ENCODE data around the gene PAX2. TPM values are rescaled to one million over a fixed set of nuclear protein-coding genes. Genes with fewer than 3 reads are reported as not detected.

Gene PAX2
- total RNA-seq, 4 donors from 2014 or later: not detected

GRCh38 chr10:100826031-100826651 lies 80.8 kb downstream of the PAX2 start:
- peaks cover 0 to 43% (median 33%) of the 10 kb centered on the region in 4 donors for H3K4me1 ChIP-seq
- H3K27ac ChIP-seq: no peak overlapping the region
- 0 to 7% methylated on average over 10 to 27 of the region's 27 CpGs for WGBS, 2 donors
- H3K4me3 ChIP-seq: peak overlapping the region in 1 of 4 donors; percentile 35
- H3K27me3 ChIP-seq: peaks cover 0 to 98% of the 10 kb centered on the region in 2 donors
- no peak for TF ChIP-seq CTCF (IDR thresholded peaks at IDR 0.05)
- no peak for TF ChIP-seq POLR2A (IDR thresholded peaks at IDR 0.05)
- no peak for TF ChIP-seq EP300 (IDR thresholded peaks at IDR 0.05)
- H3K9me3 ChIP-seq: no peaks in the 10 kb centered on the region
- H3K36me3 ChIP-seq: no peaks in the 10 kb centered on the region
- no peak for DNase-seq (ENCODE audit: low spot score in 2 of 2)

DNA sequence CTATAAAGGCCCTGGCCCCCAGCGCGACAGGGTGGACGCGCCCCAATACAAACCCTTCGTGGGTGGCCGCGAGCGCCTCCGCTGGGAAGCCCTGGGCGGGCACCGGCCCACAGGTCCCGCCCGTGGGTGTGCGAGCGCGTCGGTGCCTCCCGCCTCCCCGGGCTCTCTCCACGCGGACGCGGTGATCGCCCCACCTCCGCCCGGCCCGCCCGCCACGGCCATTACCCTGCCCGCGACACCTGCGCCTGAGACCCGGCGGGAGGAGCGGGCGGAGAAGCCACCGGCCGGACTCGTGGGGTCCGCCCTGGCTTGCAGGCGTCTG lies 81.2 kb downstream of the PAX2 start:
- Histone ChIP-seq H3K4me1 (peaks cover 0 to 43% (median 33%) of the 10 kb centered on the region in 4 donors), H3K27me3 (peaks cover 0 to 98% of the 10 kb centered on the region in 2 donors), H3K4me3 (peak overlapping the region in 2 of 4 donors; percentile 35 to 51), H3K27ac (no peak overlapping the region), H3K36me3 (no peaks in the 10 kb centered on the region), H3K9me3 (no peaks in the 10 kb centered on the region)
- TF ChIP-seq EP300 (IDR thresholded peaks at IDR 0.05) (no peak), CTCF (IDR thresholded peaks at IDR 0.05) (no peak)
- WGBS, 2 donors: 4 to 6% methylated on average over 10 to 12 of the region's 41 CpGs
- no peak for DNase-seq (ENCODE audit: low spot score in 2 of 2)

DNA sequence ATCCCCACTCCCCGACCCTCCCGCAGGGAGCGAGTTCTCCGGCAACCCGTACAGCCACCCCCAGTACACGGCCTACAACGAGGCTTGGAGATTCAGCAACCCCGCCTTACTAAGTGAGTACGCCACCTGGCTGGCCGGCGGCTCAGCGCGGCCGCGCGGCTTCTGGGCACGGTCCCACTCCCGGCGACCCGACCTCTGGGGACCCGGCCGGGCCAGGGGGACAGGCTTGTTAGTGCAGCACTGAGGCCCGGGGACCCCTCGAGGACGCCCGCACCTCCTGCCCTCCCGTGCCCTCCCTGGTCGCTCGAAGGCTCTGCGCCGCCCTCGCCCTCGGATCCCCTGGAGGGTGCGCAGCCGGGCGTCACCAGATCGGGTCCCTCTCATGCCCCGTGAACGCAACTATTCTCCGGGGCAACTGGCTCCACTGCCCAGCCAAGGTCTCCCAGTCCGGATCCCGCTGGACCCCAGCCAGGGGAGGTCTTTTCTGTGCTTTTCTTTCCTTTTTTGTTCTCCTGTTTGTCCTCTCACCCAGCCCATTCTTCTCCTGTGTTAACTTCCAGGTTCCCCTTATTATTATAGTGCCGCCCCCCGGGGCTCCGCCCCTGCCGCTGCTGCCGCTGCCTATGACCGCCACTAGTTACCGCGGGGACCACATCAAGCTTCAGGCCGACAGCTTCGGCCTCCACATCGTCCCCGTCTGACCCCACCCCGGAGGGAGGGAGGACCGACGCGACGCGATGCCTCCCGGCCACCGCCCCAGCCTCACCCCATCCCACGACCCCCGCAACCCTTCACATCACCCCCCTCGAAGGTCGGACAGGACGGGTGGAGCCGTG lies 81.8 kb downstream of the PAX2 start:
- Histone ChIP-seq H3K27ac (no peak overlapping the region), H3K9me3 (no peaks in the 10 kb centered on the region), H3K4me1 (peaks cover 0 to 43% (median 33%) of the 10 kb centered on the region in 4 donors), H3K27me3 (peaks cover 0 to 99% of the 10 kb centered on the region in 2 donors), H3K36me3 (no peaks in the 10 kb centered on the region), H3K4me3 (peak overlapping the region in 3 of 4 donors; percentile 12 to 51 (median 35))
- no peak for DNase-seq (ENCODE audit: low spot score in 2 of 2)
- WGBS, 2 donors: 1% methylated on average over 33 to 40 of the region's 68 CpGs
- no peak for TF ChIP-seq POLR2A (IDR thresholded peaks at IDR 0.05)
- no peak for TF ChIP-seq CTCF (IDR thresholded peaks at IDR 0.05)
- TF ChIP-seq EP300 (IDR thresholded peaks at IDR 0.05): no peak

- DNase-seq (ENCODE audit: low spot score in 2 of 2): no peak
- WGBS, 2 donors: 2% methylated on average over 49 to 50 of the region's 69 CpGs
- Histone ChIP-seq H3K9me3 (no peaks in the 10 kb centered on the region), H3K27me3 (peaks cover 0 to 99% of the 10 kb centered on the region in 2 donors), H3K4me1 (peaks cover 0 to 43% (median 33%) of the 10 kb centered on the region in 4 donors), H3K4me3 (peak overlapping the region in 3 of 4 donors; percentile 19 to 51 (median 35)), H3K27ac (no peak overlapping the region), H3K36me3 (no peaks in the 10 kb centered on the region)
- TF ChIP-seq POLR2A (IDR thresholded peaks at IDR 0.05) (no peak), EP300 (IDR thresholded peaks at IDR 0.05) (no peak), CTCF (IDR thresholded peaks at IDR 0.05) (no peak)
Measured at GRCh38 chr10:100827819-100828737, 82.7 kb downstream of the PAX2 start.
